Naive thymus-derived CD8-positive, alpha-beta T cell (primary cell): ENCODE data around the gene SGK1. TPM values are rescaled to one million over a fixed set of nuclear protein-coding genes. Genes with fewer than 3 reads are reported as not detected.
A peak's percentile ranks its signal among the peaks of the same experiment; 100 is the strongest.
"Not testable (repeated sequence)": the region's sequence is repeated elsewhere in the genome, so short reads cannot be mapped to it uniquely, and the experiment has no call there.

Experiments
- ATAC-seq, 2 donors: fragments of 150-1000 bp; cut with Tn5 transposase in 1 of 2; sonication (Bioruptor Pico), chemical (Tn5 transposase) in 1 of 2; 1 replicate in 1 of 2; 2 replicates in 1 of 2; pipeline ENCODE4 v1.10.0; 2021; ENCODE audit warnings: mild to moderate bottlenecking in 2 of 2, moderate library complexity in 2 of 2
- POLR2A ChIA-PET: fragments of 350-600 bp; sonication (Branson Sonifier 250); formaldehyde crosslinking; loops from one replicate; lab custom pipeline; 2021; ENCODE audit warnings: antibody characterized with exemption; lab: Charles Lee
- DNase-seq, 10 donors: peaks; one replicate each; pipeline versions ENCODE4 v3.0.0 to v3.0.0-alpha.2; 2020 to 2022
- H3K27ac Mint-ChIP-seq, 10 donors: one replicate each; pipeline ENCODE4 v1.8.0; 2020 to 2022; ENCODE audit warnings: mild to moderate bottlenecking in 10 of 10, mixed read lengths in 10 of 10, moderate library complexity in 4 of 10, inconsistent platforms in 1 of 10
- H3K27me3 Mint-ChIP-seq, 5 donors: one replicate each; pipeline ENCODE4 v1.8.0; 2021 to 2022; ENCODE audit warnings: mixed read lengths in 5 of 5
- H3K36me3 Mint-ChIP-seq, 3 donors: one replicate each; pipeline ENCODE4 v1.8.0; 2020 to 2022; ENCODE audit warnings: mixed read lengths in 3 of 3, mild to moderate bottlenecking in 2 of 3, inconsistent platforms in 1 of 3
- H3K4me1 Mint-ChIP-seq, 4 donors: one replicate each; pipeline ENCODE4 v1.8.0; 2021 to 2022; ENCODE audit warnings: mixed read lengths in 4 of 4
- H3K4me3 Mint-ChIP-seq, 10 donors: one replicate each; pipeline ENCODE4 v1.8.0; 2020 to 2022; ENCODE audit warnings: mild to moderate bottlenecking in 10 of 10, mixed read lengths in 10 of 10, moderate library complexity in 6 of 10, inconsistent platforms in 1 of 10
- H3K9me3 Mint-ChIP-seq, 9 donors: one replicate each; pipeline ENCODE4 v1.8.0; 2020 to 2022; ENCODE audit warnings: mixed read lengths in 9 of 9, mild to moderate bottlenecking in 3 of 9, inconsistent platforms in 1 of 9, moderate library complexity in 1 of 9
- polyA plus RNA-seq, 3 donors: library from polyadenylated mRNA; unstranded; fragments of 300-500 nt; fragmentation: Illumina TruSeq; gene quantifications; one replicate each; pipeline ENCODE4 v1.2.3, GENCODE V29; 2021
- total RNA-seq, 8 experiments: library from RNA in 2 of 8; stranded (reverse) in 2 of 8; gene quantifications; one replicate each; pipeline ENCODE4 v1.2.3 and lab custom pipeline; 2021 to 2026

SGK1 gene
- total and polyA plus RNA-seq, 5 experiments from 2014 or later, result 3.7 to 23.5 (median 9.0) TPM

DNA sequence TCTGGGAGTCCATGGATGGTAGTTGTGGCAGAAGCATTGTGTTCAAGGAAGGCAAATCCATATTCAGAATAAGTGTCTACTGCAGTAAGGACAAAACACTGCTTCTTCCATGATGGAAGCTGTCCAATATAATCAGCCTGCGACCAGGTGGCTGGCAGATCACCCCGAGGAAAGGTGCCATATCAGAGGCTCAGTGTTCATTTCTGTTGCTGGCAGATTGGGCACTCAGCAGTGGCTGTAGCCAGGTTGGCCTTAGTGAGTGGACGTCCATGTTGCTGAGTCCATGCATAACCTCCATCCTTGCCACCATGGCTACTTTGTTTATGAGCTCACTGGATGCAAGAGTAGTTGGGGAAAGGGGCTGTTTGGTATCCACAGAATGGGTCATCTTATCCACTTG is 130.2 kb downstream of the SGK1 start:
- no peak for DNase-seq
- H3K27ac Mint-ChIP-seq, result peak overlapping the region in 3 of 10 donors; percentile 8 to 62 (median 28)
- no peak overlapping the region for H3K4me3 Mint-ChIP-seq
- peaks cover 7 to 40% (median 24%) of the 10 kb centered on the region in 4 donors for H3K4me1 Mint-ChIP-seq
- no peaks in the 10 kb centered on the region for H3K9me3 Mint-ChIP-seq
- peaks cover 0 to 4% (median 0%) of the 10 kb centered on the region in 3 donors for H3K36me3 Mint-ChIP-seq
- H3K27me3 Mint-ChIP-seq, result no peaks in the 10 kb centered on the region
- POLR2A ChIA-PET, result no interaction called here
- ATAC-seq, result no peak

DNA sequence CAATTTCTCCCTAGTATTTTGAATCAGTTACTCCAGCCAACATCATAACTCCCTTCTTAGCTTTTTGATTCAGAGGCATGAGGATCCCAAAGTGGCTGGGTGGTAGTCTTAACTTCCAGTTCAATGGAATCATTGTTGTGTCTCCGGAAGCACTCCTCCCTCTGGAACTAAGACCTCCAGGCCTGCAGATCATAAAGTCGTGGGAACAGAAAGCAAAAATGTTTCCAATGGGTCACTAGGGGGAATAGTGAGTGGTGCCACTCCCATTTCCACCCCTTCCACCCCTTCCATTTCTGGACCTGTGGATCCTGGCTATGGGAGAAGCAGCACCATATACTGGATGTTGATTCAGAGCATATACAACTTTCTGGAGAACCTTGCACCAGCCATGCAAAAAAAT is 130.8 kb downstream of the SGK1 start:
- POLR2A ChIA-PET, result no interaction called here
- no peak for DNase-seq
- Mint-ChIP-seq H3K4me3 (peak overlapping the region in 1 of 10 donors; percentile 19), H3K4me1 (peaks cover 7 to 42% (median 24%) of the 10 kb centered on the region in 4 donors), H3K27me3 (no peaks in the 10 kb centered on the region), H3K27ac (peak overlapping the region in 1 of 10 donors; percentile 43), H3K36me3 (peaks cover 0 to 4% (median 0%) of the 10 kb centered on the region in 3 donors), H3K9me3 (no peaks in the 10 kb centered on the region)
- ATAC-seq, result no peak

GRCh38 chr6:134186355-134186754 is 131.6 kb downstream of the SGK1 start:
- peaks cover 0 to 4% (median 0%) of the 10 kb centered on the region in 3 donors for H3K36me3 Mint-ChIP-seq
- ATAC-seq (no peak), DNase-seq (no peak)
- POLR2A ChIA-PET, result no interaction called here
- peak overlapping the region in 1 of 10 donors; percentile 26 for H3K4me3 Mint-ChIP-seq
- H3K27me3 Mint-ChIP-seq, result no peaks in the 10 kb centered on the region
- H3K27ac Mint-ChIP-seq, result no peak overlapping the region
- no peaks in the 10 kb centered on the region for H3K9me3 Mint-ChIP-seq
- H3K4me1 Mint-ChIP-seq, result peaks cover 7 to 41% (median 24%) of the 10 kb centered on the region in 4 donors

GRCh38 chr6:134185277-134185676 is 132.6 kb downstream of the SGK1 start:
- no peak overlapping the region for H3K4me3 Mint-ChIP-seq
- H3K36me3 Mint-ChIP-seq, result peaks cover 0 to 4% (median 0%) of the 10 kb centered on the region in 3 donors
- no peak for DNase-seq
- no peaks in the 10 kb centered on the region for H3K9me3 Mint-ChIP-seq
- no peaks in the 10 kb centered on the region for H3K27me3 Mint-ChIP-seq
- POLR2A ChIA-PET, result no interaction called here
- ATAC-seq, result no peak
- peak overlapping the region in 1 of 10 donors; percentile 17 for H3K27ac Mint-ChIP-seq
- peaks cover 7 to 37% (median 18%) of the 10 kb centered on the region in 4 donors for H3K4me1 Mint-ChIP-seq

DNA sequence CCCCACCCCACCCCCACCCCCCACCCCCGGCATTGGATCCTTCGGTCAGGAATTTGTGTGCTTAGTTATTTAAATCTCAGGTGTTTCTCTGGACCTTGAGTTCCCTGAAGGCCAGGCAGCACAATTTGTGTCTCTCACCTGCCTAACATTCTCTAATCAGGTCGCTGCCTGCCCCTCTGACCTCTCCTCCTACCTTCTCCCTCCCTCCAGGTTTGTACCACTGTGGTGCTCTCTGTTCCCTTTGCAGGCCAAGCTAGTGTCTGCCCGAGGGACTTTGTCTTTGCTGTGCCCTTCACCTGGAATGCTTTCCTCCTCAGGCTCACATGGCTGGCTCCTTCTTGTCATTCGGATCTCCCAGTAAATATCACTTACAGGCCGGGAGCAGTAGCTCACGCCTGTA is 134.1 kb downstream of the SGK1 start:
- H3K27ac Mint-ChIP-seq, result peak overlapping the region in 4 of 10 donors; percentile 37 to 57 (median 44)
- no peak for DNase-seq
- H3K36me3 Mint-ChIP-seq, result peaks cover 0 to 4% (median 0%) of the 10 kb centered on the region in 3 donors
- no peaks in the 10 kb centered on the region for H3K9me3 Mint-ChIP-seq
- no peak for ATAC-seq
- H3K27me3 Mint-ChIP-seq, result no peaks in the 10 kb centered on the region
- POLR2A ChIA-PET, result interaction anchor here (1.1 kb wide), 1 partner anchor 10 kb away, joined by 3 read pairs; no protein-coding TSS in a partner anchor
- no peak overlapping the region for H3K4me3 Mint-ChIP-seq
- H3K4me1 Mint-ChIP-seq, result peaks cover 9 to 38% (median 18%) of the 10 kb centered on the region in 4 donors

GRCh38 chr6:134182528-134182927 is 135.4 kb downstream of the SGK1 start:
- Mint-ChIP-seq H3K36me3 (no peaks in the 10 kb centered on the region), H3K4me1 (peaks cover 16 to 46% (median 28%) of the 10 kb centered on the region in 4 donors), H3K27ac (peak overlapping the region in 2 of 10 donors; percentile 0 to 58), H3K4me3 (no peak overlapping the region), H3K27me3 (no peaks in the 10 kb centered on the region), H3K9me3 (no peaks in the 10 kb centered on the region)
- ATAC-seq, result no peak
- POLR2A ChIA-PET, result interaction anchor here (1.1 kb wide), 1 partner anchor 11 kb away, joined by 3 read pairs; no protein-coding TSS in a partner anchor
- DNase-seq, result no peak

- H3K4me3 Mint-ChIP-seq, H3K27ac Mint-ChIP-seq, H3K36me3 Mint-ChIP-seq, H3K27me3 Mint-ChIP-seq, H3K9me3 Mint-ChIP-seq, ATAC-seq, DNase-seq: not testable (repeated sequence)
- peaks cover 20 to 45% (median 32%) of the 10 kb centered on the region in 4 donors for H3K4me1 Mint-ChIP-seq
- POLR2A ChIA-PET, result interaction anchor here (1.0 kb wide), 1 partner anchor 459 kb away, joined by 4 read pairs; no protein-coding TSS in a partner anchor
Measured at GRCh38 chr6:134181726-134182125, 136.2 kb downstream of the SGK1 start.

DNA sequence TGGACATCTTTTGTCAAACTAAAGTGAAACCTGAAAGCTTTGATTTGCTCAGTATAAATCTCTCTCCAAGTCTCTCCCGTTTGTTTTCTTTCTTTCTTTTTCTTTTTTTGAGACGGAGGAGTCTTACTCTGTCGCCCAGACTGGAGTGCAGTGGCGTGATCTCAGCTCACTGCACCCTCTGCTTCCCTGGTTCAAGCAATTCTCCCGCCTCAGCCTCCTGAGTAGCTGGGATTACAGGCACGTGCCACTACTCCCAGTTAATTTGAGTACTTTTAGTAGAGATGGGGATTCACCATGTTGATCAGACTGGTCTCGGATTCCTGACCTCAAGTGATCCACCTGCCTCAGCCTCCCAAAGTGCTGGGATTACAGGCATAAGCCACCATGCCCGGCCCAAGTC is 136.7 kb downstream of the SGK1 start:
- POLR2A ChIA-PET, result interaction anchor here (0.6 to 1.0 kb wide), 2 partner anchors 344 to 460 kb away, joined by 3 to 4 read pairs; no protein-coding TSS in a partner anchor
- H3K27me3 Mint-ChIP-seq, H3K9me3 Mint-ChIP-seq, H3K36me3 Mint-ChIP-seq, H3K4me3 Mint-ChIP-seq, ATAC-seq, DNase-seq: not testable (repeated sequence)
- H3K27ac Mint-ChIP-seq, result peak overlapping the region in 2 of 10 donors; percentile 12 to 66
- H3K4me1 Mint-ChIP-seq, result peaks cover 18 to 44% (median 29%) of the 10 kb centered on the region in 4 donors

DNA sequence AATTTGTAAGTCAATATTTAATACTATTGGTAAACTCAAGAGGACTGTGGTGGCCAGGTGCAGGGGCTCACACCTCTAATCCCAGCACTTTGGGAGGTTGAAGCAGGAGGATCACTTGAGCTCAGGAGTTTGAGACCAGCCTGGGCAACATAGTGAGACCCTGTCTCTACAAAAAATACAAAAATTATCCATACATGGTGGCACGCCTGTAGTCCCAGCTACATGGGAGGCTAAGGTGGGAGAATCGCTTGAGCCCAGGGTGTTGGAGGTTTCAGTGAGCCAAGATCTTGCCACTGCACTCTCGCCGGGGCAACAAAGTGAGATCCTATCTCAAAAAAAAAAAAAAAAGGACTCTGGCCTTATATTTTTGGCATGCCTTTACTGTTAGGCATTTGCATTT is 137.4 kb downstream of the SGK1 start:
- DNase-seq, H3K9me3 Mint-ChIP-seq, H3K27me3 Mint-ChIP-seq, H3K36me3 Mint-ChIP-seq, ATAC-seq: not testable (repeated sequence)
- POLR2A ChIA-PET, result interaction anchor here (0.6 to 1.2 kb wide), 2 partner anchors 344 to 461 kb away, joined by 3 read pairs; no protein-coding TSS in a partner anchor
- peaks cover 19 to 45% (median 31%) of the 10 kb centered on the region in 4 donors for H3K4me1 Mint-ChIP-seq
- H3K4me3 Mint-ChIP-seq, result peak overlapping the region in 1 of 10 donors; percentile 38
- H3K27ac Mint-ChIP-seq, result peak overlapping the region in 1 of 10 donors; percentile 18

- peaks cover 0 to 7% (median 2%) of the 10 kb centered on the region in 3 donors for H3K36me3 Mint-ChIP-seq
- H3K4me3 Mint-ChIP-seq, result peak overlapping the region; percentile 80 to 98 (median 95)
- no peaks in the 10 kb centered on the region for H3K9me3 Mint-ChIP-seq
- H3K4me1 Mint-ChIP-seq, result peaks cover 20 to 44% (median 40%) of the 10 kb centered on the region in 4 donors
- POLR2A ChIA-PET, result interaction anchor here (0.6 to 2.0 kb wide), 7 partner anchors 11 to 686 kb away, joined by 3 to 7 read pairs (median 6); no protein-coding TSS in a partner anchor
- peak overlapping the region; percentile 87 to 99 (median 97) for H3K27ac Mint-ChIP-seq
- ATAC-seq, result peak; percentile 70 to 77
- DNase-seq, result peak; percentile 62 to 91 (median 82)
- no peaks in the 10 kb centered on the region for H3K27me3 Mint-ChIP-seq
Measured at GRCh38 chr6:134178161-134179044, 139.5 kb downstream of the SGK1 start.

GRCh38 chr6:134177753-134178160 is 140.2 kb downstream of the SGK1 start:
- POLR2A ChIA-PET, result interaction anchor here (0.8 to 2.0 kb wide), 5 partner anchors 11 to 463 kb away, joined by 3 to 7 read pairs (median 6); no protein-coding TSS in a partner anchor
- ATAC-seq, result no peak

DNA sequence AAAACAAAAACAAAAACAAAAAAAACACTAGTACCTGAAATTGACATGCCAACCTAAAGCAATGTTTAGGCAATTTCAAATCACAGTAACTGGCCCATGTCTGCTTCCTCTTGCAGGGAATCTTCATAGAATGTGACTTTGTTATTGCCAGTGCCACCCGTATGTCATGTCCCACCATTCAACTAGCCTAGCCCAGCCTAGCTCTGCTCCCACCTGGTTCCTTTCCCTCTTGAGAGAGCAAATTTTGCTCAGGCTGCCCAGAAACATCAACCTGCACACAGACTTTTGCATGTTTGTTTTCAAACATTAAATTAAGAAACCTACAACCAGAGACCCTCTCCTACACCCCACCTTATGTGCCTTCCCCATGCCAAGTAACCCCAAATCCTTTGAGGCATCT is 140.7 kb downstream of the SGK1 start:
- Mint-ChIP-seq H3K27ac (peak overlapping the region; percentile 87 to 99 (median 97)), H3K4me1 (peaks cover 18 to 52% (median 50%) of the 10 kb centered on the region in 4 donors), H3K4me3 (peak overlapping the region; percentile 80 to 98 (median 95)), H3K9me3 (no peaks in the 10 kb centered on the region), H3K27me3 (no peaks in the 10 kb centered on the region), H3K36me3 (peaks cover 0 to 18% (median 12%) of the 10 kb centered on the region in 3 donors)
- peak in 1 of 10 donors; percentile 13 for DNase-seq
- ATAC-seq, result no peak
- POLR2A ChIA-PET, result interaction anchor here (1.4 to 2.0 kb wide), 4 partner anchors 75 to 463 kb away, joined by 4 to 7 read pairs (median 6); no protein-coding TSS in a partner anchor

More at GRCh38 chr6:134177753-134178160, 140.2 kb downstream of the SGK1 start:
- H3K4me1 Mint-ChIP-seq, result peaks cover 19 to 46% (median 45%) of the 10 kb centered on the region in 4 donors
- peaks cover 0 to 13% (median 8%) of the 10 kb centered on the region in 3 donors for H3K36me3 Mint-ChIP-seq
- H3K4me3 Mint-ChIP-seq, result peak overlapping the region; percentile 80 to 98 (median 95)
- no peaks in the 10 kb centered on the region for H3K9me3 Mint-ChIP-seq
- peak overlapping the region; percentile 87 to 99 (median 97) for H3K27ac Mint-ChIP-seq
- H3K27me3 Mint-ChIP-seq, result no peaks in the 10 kb centered on the region
- peak in 1 of 10 donors; percentile 7 for DNase-seq
